Neural cell (in vitro differentiated cells): ENCODE data around the gene ATP8B1.

ENCODE experiments used
- CTCF ChIP-seq: fragments of 450-650 bp; IDR thresholded peaks from 2 replicates; pipeline ENCODE4 v1.5.1; 2014; ENCODE audit warnings: antibody characterized with exemption, mild to moderate bottlenecking, moderate library complexity; ENCODE audit not compliant: poor library complexity, severe bottlenecking
- EP300 ChIP-seq: fragments of 450-650 bp; conservative IDR thresholded peaks from 2 replicates; pipeline ENCODE4 v1.6.1; 2014; ENCODE audit warnings: antibody characterized with exemption, mild to moderate bottlenecking, moderate library complexity; ENCODE audit not compliant: poor library complexity, severe bottlenecking
- EZH2 ChIP-seq: fragments of 200-600, 300-800 bp; shearing (Covaris generic), sonication (generic); IDR thresholded peaks from 2 replicates; pipeline ENCODE4 v1.6.1; 2014; ENCODE audit warnings: antibody characterized with exemption, low read length, borderline replicate concordance, mild to moderate bottlenecking; ENCODE audit not compliant: insufficient read depth, poor library complexity, severe bottlenecking
- POLR2AphosphoS5 ChIP-seq: IDR thresholded peaks from 2 replicates; pipeline ENCODE4 v1.6.1; 2012
- RAD21 ChIP-seq: fragments of 450-650 bp; conservative IDR thresholded peaks from 2 replicates; pipeline ENCODE4 v1.6.1; 2014; ENCODE audit warnings: antibody characterized with exemption, mild to moderate bottlenecking, moderate library complexity
- SMC3 ChIP-seq: fragments of 450-650 bp; conservative IDR thresholded peaks from 2 replicates; pipeline ENCODE4 v1.6.1; 2014; ENCODE audit warnings: antibody characterized with exemption, mild to moderate bottlenecking, moderate library complexity; ENCODE audit not compliant: poor library complexity
- TF ChIP-seq, protein P1 (sequence below): IDR thresholded peaks from 2 replicates; pipeline ENCODE4 v1.6.1; 2012; ENCODE audit warnings: borderline replicate concordance

DNA sequence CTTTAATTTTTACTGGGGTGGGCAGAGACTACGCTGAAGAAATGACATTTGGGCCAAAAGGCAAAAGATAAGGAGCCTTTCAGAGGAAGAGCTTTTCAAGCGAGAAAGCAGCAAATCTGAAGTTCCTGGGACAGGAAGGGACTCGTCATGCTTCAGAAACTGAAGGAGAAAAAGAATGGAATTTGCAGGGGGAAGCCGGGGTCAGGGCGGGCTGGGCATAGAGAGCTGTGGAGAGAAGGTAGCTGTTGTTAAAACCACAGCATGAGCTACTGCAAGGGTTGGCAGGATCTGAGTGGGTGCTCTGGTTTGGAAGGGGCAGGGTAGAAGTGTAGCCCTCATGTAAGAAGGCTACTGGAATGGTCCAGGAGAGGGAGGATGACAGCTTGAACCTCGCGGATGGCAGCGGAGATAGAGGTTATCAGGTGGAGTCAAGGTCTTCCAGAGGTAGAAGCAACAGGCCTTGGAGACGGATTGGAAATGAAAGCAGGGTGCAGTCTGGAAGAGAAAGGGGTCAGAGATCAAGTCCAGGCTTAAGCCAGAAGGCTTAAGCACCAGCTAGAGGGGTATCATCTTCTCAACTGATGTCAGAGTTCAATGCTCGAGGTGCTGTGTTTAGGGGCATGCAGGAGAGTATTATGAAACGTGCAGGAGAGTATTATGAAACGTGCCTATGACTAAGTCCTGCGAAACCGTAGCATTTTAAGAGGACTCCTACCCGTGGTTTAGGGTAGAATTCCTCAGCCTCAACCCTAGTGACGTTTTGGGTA is 18.9 kb downstream of the ATP8B1 start:
- TF ChIP-seq POLR2AphosphoS5 (no peak), CTCF (no peak), SMC3 (no peak), EP300 (no peak), EZH2 (no peak), RAD21 (no peak)
- TF ChIP-seq, protein P1, sequence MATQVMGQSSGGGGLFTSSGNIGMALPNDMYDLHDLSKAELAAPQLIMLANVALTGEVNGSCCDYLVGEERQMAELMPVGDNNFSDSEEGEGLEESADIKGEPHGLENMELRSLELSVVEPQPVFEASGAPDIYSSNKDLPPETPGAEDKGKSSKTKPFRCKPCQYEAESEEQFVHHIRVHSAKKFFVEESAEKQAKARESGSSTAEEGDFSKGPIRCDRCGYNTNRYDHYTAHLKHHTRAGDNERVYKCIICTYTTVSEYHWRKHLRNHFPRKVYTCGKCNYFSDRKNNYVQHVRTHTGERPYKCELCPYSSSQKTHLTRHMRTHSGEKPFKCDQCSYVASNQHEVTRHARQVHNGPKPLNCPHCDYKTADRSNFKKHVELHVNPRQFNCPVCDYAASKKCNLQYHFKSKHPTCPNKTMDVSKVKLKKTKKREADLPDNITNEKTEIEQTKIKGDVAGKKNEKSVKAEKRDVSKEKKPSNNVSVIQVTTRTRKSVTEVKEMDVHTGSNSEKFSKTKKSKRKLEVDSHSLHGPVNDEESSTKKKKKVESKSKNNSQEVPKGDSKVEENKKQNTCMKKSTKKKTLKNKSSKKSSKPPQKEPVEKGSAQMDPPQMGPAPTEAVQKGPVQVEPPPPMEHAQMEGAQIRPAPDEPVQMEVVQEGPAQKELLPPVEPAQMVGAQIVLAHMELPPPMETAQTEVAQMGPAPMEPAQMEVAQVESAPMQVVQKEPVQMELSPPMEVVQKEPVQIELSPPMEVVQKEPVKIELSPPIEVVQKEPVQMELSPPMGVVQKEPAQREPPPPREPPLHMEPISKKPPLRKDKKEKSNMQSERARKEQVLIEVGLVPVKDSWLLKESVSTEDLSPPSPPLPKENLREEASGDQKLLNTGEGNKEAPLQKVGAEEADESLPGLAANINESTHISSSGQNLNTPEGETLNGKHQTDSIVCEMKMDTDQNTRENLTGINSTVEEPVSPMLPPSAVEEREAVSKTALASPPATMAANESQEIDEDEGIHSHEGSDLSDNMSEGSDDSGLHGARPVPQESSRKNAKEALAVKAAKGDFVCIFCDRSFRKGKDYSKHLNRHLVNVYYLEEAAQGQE = no peak
